Stimulated activated CD4-positive, alpha-beta T cell treated with anti-CD3 and anti-CD28 coated beads, Interleukin-12 subunit alpha, Interleukin-12 subunit beta, amount 100 ng/mL, for 48 hours (primary cell): Measurements from ENCODE around the gene JAGN1.
"Not testable (repeated sequence)": the region's sequence is repeated elsewhere in the genome, so short reads cannot be mapped to it uniquely, and the experiment has no call there.

Experiments
- DNase-seq, 3 donors: peaks; one replicate each; pipeline ENCODE4 v3.0.0-alpha.2; 2020; ENCODE audit warnings: low read depth in 2 of 3, low spot score in 1 of 3

JAGN1 gene

DNA sequence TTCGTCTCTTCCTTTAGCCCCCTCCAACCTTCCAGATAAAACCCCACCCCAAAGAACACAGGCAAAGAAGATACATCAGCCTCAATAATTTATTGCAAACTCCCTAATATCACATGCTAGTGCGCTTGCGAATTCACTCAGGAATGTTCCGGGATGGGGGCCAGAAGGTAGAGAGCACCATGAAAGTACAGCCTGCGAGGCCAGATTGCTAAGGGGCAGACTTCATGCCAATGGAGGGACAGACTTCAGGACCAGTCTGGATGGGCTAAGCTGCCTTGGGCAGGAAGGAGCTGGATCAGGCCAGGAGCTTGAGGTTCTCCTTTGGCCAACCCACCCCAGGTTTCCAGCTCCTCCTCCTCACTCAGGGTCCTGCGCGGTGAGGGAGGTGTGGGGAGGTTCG lies 23.8 kb upstream of the JAGN1 start:
- no peak for DNase-seq

DNA sequence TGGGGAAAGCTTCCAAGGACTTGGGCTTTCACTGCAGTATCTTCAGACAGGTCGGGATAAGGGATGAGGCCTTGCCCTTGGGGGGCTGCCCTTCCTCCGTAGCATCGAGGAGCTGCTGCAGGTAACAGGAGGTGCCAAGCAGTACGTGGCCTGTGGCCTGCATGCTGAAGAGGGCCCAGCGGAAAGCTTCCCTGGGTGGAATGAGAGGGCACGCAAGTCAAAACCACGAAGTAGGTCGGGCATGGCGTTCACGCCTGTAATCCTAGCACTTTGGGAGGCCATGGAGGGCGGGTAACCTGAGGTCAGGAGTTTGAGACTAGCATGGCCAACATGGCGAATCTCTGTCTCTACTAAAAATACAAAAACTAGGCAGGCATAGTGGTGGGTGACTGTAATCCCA lies 23.3 kb upstream of the JAGN1 start:
- DNase-seq = no peak

DNA sequence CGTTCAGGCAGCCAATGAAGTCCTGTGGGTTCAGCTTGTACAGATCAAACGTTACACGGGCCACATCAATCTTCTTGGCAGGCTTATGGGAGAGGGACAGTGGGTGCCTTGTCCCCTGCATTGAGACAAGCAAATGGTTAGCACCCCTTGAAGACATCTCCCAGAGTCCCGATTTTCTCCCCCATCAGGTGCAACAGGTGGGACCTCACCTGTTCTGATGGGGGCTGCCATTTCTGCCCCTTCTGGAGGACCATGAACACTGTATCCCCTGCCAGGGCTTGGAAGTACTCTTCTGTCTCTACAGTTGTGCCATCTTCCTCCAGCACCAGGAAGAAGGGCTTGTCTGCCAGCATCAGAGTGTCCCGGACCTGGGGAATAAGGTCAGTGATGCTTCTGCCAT lies 20.5 kb upstream of the JAGN1 start:
- DNase-seq = no peak

DNA sequence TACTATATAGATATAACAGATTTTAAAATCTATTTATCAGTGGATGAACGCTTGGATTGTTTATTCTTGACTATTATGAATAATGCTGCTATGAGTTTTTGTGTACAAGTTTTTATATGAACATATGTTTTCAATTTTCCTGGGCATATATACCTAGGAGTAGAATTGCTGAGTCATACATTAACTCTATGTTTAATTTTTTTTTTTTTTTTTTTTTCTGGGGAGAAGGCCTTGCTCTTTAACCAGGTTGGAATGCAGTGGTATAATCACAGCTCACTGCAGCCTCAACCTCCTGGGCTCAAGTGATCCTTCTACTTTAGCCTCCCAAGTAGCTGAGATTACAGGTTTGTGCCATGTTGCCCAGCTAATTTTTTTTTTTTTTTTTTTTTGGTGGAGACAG lies 19.4 kb upstream of the JAGN1 start:
- DNase-seq = no peak

DNA sequence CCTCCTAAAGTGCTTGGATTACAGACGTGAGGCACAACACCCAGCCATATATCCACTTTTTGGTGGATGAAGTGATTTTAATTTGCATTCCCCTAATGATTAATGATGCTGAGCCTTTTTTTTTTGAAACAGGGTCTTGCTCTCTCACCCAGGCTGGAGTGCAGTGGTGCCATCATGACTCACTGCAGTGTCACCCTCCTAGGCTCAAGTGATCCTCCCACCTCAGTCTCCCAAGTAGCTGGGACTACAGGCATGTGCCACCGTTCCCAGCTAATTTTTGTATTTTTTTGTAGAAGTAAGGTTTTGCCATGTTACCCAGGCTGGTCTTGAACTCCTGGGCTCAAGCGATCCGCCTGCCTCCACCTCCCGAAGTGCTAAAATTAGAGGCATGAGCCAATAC lies 18.3 kb upstream of the JAGN1 start:
- DNase-seq = not testable (repeated sequence)

DNA sequence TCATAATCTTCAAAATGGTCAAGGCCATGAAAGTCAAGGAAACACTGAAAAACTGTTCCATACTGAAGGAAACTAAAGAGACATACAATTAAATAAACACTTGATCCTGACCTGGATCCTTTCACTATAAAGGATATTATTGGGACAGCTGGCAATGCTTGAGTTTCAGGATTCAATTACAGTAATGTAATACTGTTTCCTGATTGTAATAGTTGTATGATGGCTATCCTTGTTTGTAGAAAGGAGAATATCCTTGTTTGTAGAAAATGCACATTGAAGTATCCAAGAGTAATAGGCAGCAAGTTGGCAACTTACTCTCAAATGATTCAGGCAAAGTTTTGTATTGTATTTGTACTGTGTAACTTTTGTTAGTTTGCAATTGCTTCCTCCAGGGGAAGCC lies 15.0 kb upstream of the JAGN1 start:
- no peak for DNase-seq

DNA sequence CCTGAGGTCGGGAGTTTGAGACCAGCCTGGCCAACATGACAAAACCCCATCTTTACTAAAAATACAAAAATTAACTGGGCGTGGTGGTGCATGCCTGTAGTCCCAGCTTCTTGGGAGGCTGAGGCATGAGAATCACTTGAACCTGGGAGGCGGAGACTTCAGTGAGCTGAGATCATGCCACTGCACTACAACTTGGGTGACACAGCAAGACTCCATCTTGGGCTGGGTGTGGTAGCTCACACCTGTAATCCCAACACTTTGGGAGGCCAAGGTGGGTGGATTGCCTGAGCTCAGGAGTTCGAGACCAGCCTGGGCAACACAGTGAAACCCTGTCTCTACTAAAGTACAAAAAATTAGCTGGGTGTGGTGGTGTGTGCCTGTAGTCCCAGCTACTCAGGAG lies 14.2 kb upstream of the JAGN1 start:
- DNase-seq = not testable (repeated sequence)

DNA sequence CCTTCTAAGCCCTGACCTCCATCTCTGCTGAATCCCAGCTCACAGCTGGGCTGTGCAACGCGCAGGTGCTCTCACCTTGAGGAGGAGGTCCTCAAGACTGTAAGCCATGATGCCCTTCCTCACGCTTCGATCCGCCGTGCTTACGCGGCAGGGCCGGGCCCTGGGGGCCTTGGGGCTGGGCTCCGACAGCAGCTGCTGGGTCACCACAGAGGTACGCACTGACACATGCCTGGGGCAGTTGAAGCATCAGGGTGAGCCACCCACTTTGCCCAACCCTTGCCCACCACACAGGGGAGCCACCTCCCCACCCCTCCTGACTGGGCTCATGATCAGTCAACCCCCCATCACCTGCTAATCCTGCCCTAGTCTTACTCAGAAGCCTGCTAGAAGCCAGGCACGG lies 13.4 kb upstream of the JAGN1 start:
- no peak for DNase-seq

DNA sequence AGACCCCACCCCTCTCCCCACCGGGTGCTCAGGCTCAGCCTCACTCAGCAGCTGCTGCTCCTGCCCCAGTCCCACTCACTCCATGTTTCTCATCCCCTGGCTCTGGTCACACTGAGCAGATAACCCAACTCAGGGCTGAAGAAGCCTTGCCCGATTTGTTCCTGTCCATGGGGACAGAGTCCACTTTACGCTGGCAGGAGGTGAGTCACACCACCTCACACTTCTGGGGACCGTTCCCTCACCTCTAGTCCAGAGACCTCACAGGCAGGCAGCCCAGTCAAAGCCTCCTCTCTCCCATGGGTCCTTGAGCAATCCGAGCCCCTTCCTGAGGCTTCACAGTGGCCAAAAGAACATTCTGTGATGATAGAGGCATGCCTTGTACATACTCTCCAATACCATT lies 11.7 kb upstream of the JAGN1 start:
- no peak for DNase-seq

DNA sequence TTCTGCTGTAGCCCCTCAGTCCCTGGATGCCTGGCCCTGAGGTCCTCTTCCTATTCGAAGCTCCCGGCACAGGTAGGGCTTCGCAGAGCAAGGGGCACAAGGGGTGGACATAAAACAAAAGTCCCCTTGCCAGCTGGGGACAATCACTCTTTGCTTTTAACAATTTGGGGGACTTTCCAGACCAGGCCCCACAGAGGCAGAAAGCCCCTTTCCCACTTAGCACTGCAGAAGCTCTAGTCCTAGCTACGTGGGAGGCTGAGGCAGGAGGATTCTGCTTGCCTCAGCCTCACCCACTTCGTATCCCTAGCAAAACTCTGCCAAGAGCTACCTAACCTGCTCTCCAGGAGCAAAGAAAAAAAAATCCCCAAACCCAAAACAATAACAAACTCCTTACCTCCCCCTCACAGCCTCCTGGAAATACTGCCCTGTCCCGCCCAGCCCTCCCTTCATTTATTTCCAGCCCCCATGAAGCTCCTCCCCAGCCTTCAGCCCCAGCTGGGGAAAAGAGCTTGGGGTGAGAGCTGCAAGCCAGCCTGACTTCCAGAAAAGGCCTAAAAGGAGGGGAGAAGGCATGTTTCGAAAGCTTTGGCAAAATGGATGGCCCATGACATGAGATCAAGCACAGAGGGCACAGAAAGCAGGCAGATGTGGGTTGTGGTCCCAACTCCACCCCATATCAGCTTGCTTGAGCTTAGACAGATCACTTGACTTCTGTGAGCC lies 10.4 kb upstream of the JAGN1 start, which contains the start of gene CIDEC:
Gene CIDEC (minus strand): TSS at position 424 of the 720 bp plus-strand sequence. CDS start 1,767 bp downstream, outside the sequence.
- DNase-seq = no peak

DNA sequence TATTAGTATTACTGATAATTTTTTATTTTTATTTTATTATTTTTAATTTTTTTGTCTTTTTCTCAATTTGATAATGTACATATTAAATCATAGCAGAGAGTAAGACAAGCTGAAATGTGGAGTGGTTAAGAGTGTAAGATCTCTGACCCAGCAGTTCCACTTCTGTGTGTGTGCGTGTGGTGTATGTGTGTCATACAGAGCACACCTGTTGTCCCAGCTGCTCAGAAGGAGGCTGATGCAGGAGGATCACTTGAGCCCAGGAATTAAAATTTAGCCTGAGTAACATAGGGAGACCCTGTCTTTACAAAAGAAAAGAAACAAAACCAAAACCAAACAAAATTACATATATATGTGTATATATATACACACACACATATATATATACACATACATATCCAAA lies 9.0 kb upstream of the JAGN1 start:
- DNase-seq = no peak

DNA sequence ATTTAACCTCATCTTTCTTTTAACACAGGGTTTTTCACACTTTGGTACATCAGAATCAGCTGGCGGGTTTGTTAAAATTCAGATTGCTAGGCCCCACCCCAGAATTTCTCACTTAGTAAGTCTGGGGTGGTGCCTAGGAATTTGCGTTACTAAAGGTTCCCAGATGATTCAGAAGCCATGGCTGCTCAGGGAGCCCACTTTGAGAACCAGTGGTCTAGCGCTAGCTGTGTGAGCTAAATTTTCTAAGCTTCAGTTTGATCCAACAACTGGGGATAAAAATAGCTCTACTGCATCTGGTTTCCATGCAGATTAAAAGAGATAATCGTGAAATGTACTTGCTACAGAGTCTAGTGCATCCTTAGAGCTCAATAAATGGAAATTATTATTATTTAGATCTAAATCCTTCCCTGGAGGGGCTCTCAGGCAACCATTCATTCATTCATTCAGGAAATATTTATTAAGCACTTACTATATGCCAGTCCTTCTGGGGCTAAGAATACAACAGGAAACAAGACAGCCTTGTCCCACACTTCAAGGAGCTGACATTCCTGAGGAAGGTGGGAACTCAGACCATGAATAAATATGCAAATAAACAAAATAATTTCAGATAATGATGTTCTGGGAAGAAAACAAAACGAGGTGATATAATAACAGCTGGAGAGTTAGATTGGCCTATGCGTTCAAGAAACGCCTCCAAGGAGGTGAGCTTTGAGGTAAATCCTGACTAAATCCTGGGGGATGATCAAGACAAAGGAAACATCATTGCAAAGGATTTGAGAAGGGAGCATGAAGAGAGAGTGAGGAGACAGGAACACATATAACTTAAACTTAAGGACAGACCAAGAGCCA lies 6.5 kb upstream of the JAGN1 start:
- DNase-seq = no peak

DNA sequence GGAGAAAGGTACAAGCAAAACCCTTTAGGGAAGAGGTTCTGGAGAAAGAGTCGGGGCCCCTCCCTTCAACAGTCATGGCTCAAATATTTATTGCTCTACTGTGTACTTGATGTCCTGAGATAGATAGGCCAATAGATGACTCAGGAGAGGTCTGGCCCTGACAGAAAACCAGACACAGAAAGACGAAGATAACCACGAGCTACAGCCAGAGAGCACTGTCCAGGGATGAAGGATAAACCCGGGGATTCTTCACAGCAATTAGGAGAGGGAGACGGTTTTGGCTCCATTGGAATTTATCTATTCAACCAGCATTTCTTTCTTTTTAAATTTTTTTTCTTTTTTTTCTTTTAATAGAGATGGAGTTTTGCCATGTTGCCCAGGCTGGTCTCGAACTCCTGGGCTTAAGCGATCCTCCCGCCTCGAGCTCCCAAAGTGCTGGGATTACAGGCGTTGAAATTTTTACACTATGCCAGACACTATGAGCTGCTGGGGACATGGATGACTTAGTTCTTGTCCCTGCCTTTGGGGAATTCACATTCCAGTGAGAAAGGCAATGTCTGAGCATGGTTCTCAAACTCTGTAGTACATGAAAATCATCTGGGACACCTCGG lies 5.8 kb upstream of the JAGN1 start:
- no peak for DNase-seq

DNA sequence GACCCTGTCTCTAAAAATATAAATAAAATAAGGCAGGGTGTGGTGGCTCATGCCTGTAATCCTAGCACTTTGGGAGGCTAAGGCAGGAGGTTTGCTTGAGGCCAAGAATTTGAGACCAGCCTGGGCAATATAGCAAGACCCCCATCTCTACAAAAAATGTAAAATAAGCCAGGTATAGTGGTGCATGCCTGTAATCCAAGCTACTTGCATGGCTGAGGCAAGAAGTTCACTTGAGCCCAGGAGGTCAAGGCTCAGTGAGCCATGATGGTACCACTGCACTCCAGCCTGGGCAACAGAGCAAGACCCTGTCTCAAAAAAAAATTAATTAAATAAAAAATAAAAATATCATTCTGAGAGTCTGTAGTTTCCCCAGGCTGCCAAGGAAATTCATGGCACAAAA lies 4.1 kb upstream of the JAGN1 start:
- no peak for DNase-seq

DNA sequence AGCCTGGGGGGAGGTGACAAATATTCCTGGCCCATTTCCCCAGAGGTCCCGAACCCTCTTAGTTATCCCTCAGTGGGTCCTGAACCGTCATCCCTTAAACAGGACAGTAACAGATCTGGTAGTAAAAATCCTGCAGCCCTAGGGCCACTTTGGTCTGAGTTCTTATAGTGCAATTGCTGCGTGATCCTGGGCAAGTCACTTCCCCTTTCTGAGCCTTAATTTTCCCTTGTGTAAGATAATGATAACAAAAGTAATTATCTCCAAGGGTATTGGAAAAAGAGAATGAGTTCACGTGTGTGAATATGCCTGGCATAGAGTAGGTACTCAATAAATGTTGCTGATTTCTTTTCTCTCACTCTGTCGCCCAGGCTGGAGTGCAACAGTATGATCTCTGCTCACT lies 2.9 kb upstream of the JAGN1 start:
- DNase-seq = no peak

DNA sequence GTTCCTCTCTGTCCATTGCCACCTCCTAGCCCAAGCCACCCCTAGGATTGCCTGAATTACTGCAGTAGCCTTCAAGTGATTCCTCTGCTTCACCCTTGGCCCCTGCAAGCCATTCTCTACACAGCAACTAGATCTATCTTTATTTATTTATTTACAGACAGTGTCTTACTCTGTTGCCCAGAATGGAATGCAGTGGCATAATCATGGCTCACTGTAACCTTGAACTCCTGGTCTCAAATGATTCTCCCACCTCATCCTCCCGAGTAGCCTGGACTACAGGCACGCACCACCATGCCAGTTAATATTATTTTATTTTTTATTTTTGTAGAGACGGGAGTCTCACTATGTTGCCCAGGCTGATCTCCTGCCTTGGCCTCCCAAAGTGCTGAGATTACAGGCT lies 1.9 kb upstream of the JAGN1 start:
- DNase-seq = no peak

DNA sequence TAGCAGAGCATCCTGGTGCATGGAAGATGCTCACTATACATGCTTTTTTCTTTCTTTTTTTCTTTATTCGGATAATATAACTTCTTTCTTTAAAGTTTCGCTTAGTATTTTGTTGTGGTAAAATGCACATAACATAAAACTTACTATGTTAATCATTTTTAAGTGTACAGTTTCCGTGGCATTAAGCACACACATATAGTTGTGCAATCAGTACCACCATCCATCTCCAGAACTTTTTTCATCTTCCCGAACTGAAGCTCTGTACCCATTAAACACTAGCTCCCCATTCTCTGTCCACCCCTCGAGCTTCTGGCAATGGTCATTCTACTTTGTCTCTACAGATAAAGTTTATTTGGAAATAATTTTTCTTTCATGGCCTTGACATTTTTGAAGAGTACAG lies 1.0 kb upstream of the JAGN1 start:
- no peak for DNase-seq

DNA sequence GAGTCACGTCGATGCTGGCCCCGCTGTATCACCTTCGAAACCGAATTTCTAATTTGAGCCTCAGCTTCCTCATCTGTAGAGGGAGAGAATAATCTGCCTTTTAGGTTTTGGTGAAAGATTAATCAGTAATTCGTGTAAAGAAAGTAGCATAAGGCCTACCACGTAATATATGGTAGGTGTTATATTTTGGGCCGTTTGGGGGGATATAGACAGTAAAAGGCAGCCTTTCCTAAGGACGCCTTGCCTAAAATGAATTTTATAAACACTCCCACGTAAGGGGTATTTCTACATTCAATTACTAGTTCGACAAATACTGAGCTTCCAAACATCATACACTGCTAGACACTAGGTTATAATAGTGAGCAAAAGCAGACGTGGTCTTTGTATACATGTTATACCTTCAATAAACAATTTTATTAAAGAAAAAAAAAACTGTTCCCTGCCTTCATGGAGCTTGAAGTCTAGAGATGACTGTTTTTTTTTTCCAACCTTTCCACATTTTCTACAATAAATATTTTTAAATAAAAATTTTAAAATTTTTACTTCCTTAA lies 737 bp downstream of the JAGN1 start:
- no peak for DNase-seq

DNA sequence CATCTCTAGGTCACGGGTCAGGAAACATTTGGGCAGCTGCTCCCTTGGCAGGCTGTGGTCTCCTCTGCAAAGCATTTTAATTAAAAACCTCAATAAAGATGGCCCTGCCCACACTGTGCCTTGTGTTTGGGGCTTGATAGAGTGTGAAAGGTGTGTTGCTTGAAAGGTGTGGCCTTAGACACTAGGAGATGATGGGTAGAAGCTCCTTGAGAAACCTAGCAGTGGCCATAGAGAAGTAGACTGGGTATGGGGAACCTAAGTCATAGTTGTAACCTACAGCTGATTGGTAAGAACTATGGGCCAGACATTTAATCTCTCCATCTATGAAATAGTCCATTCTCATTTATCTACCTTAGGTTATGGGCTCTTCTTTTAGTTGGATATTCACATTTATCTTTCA lies 3.3 kb downstream of the JAGN1 start:
- no peak for DNase-seq

DNA sequence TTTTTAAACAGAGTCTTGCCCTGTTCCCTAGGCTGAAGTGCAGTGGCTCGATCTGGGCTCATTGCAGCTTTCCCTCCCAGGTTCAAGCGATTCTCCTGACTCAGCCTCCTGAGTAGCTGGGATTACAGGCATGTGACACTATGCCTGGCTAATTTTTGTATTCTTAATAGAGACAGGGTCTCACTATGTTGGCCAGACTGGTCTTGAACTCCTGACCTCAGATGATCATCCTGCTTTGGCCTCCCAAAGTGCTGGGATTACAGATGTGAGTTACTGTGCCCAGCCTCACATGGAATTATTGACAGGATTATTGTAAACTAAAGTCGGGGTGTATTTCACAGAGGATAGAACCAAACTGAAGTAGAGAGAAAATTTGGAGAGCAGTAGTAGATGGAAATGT lies 5.3 kb downstream of the JAGN1 start:
- not testable (repeated sequence) for DNase-seq

DNA sequence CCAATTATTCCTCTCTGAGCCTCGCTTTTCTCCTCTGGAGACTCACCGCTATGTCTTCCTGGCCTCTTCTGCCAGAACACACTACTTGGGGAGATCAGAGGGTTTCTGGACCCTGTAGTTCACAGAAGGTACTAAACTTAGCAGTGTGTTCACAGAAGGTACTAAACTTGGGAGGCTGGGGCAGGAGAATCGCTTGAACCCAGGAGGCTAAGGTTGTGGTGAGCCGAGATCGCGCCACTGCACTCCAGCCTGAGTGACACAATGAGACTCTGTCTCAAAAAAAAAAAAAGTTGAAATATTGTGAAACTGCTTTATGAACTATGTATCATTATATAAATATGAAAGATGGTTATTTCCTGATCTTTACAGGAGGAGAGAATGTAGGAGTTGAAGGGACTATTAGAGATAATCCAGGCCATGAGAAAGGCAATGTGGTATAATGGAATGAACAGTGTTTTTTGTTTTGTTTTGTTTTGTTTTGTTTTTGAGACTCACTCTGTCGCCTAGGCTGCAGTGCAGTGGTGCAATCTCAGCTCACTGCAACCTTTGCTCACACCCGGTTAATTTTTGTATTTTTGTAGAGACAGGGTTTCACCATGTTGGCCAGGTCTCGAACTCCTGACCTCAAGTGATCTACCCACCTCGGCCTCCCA lies 6.5 kb downstream of the JAGN1 start:
- not testable (repeated sequence) for DNase-seq
